C4-2B (cell line): ENCODE data around the gene FAM153A.
"Not testable (repeated sequence)": the region's sequence is repeated elsewhere in the genome, so short reads cannot be mapped to it uniquely, and the experiment has no call there.

Experiments used
- CTCF ChIP-seq: fragments of 450-650 bp; conservative IDR thresholded peaks from 2 replicates; pipeline ENCODE4 v1.5.1; 2017; ENCODE audit warnings: mild to moderate bottlenecking
- ZFX ChIP-seq: fragments of 450-650 bp; IDR thresholded peaks from 2 replicates; pipeline ENCODE4 v1.6.1; 2017

DNA sequence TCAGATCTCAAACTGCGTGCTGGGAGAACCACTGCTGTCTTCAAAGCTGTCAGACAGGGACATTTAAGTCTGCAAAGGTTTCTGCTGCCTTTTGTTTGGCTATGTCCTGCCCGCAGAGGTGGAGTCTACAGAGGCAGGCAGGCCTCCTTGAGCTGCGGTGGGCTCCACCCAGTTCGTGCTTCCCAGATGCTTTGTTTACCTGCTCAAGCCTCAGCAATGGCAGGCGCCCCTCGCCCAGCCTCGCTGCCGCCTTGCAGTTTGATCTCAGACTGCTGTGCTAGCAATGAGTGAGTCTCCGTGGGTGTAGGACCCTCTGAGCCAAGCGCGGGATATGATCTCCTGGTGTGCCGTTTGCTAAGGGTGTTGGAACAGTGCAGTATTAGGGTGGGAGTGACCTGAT, 8.9 kb upstream of the FAM153A start:
- TF ChIP-seq CTCF, ZFX: not testable (repeated sequence)
